Measurements from ENCODE around the gene RFNG. TPM values are rescaled to one million over a fixed set of nuclear protein-coding genes. Genes with fewer than 3 reads are reported as not detected.

The RFNG gene
- polyA plus RNA-seq, 1 donor (not counting 4 experiments of a cell fraction or from before 2014, with no cell fraction given) = 10.2 TPM

GRCh38 chr17:82076785-82077591 is 25.4 kb upstream of the RFNG start:
- H2AFZ ChIP-seq (ENCODE audit: control insufficient read depth, low read length) = no peak overlapping the region
- H3K27me3 ChIP-seq (ENCODE audit: control insufficient read depth, extremely low read depth, insufficient read depth, low read length) = no peaks in the 10 kb centered on the region
- H3K79me2 ChIP-seq (ENCODE audit: control insufficient read depth, insufficient read depth, low read length) = no peaks in the 10 kb centered on the region
- no peak overlapping the region for H3K4me3 ChIP-seq (ENCODE audit: control insufficient read depth in 2 of 3, extremely low read depth in 1 of 3, insufficient read depth in 2 of 3, low read depth in 1 of 3, low read length in 3 of 3)
- H3K9me3 ChIP-seq (ENCODE audit: control insufficient read depth, low read depth, low read length) = no peaks in the 10 kb centered on the region
- no peak overlapping the region for H3K4me2 ChIP-seq (ENCODE audit: control insufficient read depth, extremely low read depth, insufficient read depth, low read depth, low read length)
- dilution Hi-C loops (cut with MboI; ENCODE audit: extremely low pct_ligation_motif_present, low sequenced_read_pairs) = no loop called here
- FAIRE-seq = no peak
- no peak overlapping the region for H3K9ac ChIP-seq (ENCODE audit: control insufficient read depth, extremely low read depth, insufficient read depth, low read length)
- H3K4me1 ChIP-seq (ENCODE audit: control insufficient read depth, extremely low read depth, insufficient read depth, low read length) = no peaks in the 10 kb centered on the region
- DNase-seq (ENCODE audit: low read depth, low spot score) = no peak
- H4K20me1 ChIP-seq (ENCODE audit: control insufficient read depth, extremely low read depth, insufficient read depth, low read length) = peaks cover 10% of the 10 kb centered on the region
- H3K36me3 ChIP-seq (ENCODE audit: control insufficient read depth in 2 of 2, extremely low read depth in 1 of 2, insufficient read depth in 2 of 2, low read length in 2 of 2) = peaks cover 24 to 30% of the 10 kb centered on the region in 2 experiments
- TF ChIP-seq CTCF (optimal IDR thresholded peaks at IDR 0.05 in 1 of 3, IDR thresholded peaks at IDR 0.05 in 1 of 3, conservative IDR thresholded peaks at IDR 0.05 in 1 of 3; ENCODE audit: extremely low read depth in 1 of 3, insufficient read depth in 2 of 3, low read length in 3 of 3) = no peak
- no peak for TF ChIP-seq EZH2 (IDR thresholded peaks at IDR 0.05; ENCODE audit: low read length)
- no peak overlapping the region for H3K27ac ChIP-seq (ENCODE audit: control insufficient read depth, insufficient read depth, low read length)
- no peaks in the 10 kb centered on the region for H3K9me1 ChIP-seq (ENCODE audit: control insufficient read depth, extremely low read depth, insufficient read depth, low read length)

- Histone ChIP-seq H3K9me3 (ENCODE audit: control insufficient read depth, low read depth, low read length) (no peaks in the 10 kb centered on the region), H2AFZ (ENCODE audit: control insufficient read depth, low read length) (no peak overlapping the region), H3K27ac (ENCODE audit: control insufficient read depth, insufficient read depth, low read length) (no peak overlapping the region), H3K9me1 (ENCODE audit: control insufficient read depth, extremely low read depth, insufficient read depth, low read length) (no peaks in the 10 kb centered on the region), H3K9ac (ENCODE audit: control insufficient read depth, extremely low read depth, insufficient read depth, low read length) (no peak overlapping the region), H3K4me1 (ENCODE audit: control insufficient read depth, extremely low read depth, insufficient read depth, low read length) (no peaks in the 10 kb centered on the region), H4K20me1 (ENCODE audit: control insufficient read depth, extremely low read depth, insufficient read depth, low read length) (peaks cover 7% of the 10 kb centered on the region), H3K27me3 (ENCODE audit: control insufficient read depth, extremely low read depth, insufficient read depth, low read length) (no peaks in the 10 kb centered on the region), H3K79me2 (ENCODE audit: control insufficient read depth, insufficient read depth, low read length) (no peaks in the 10 kb centered on the region), H3K4me2 (ENCODE audit: control insufficient read depth, extremely low read depth, insufficient read depth, low read depth, low read length) (no peak overlapping the region), H3K36me3 (ENCODE audit: control insufficient read depth in 2 of 2, extremely low read depth in 1 of 2, insufficient read depth in 2 of 2, low read length in 2 of 2) (peaks cover 21 to 25% of the 10 kb centered on the region in 2 experiments), H3K4me3 (ENCODE audit: control insufficient read depth in 2 of 3, extremely low read depth in 1 of 3, insufficient read depth in 2 of 3, low read depth in 1 of 3, low read length in 3 of 3) (no peak overlapping the region)
- dilution Hi-C loops (cut with MboI; ENCODE audit: extremely low pct_ligation_motif_present, low sequenced_read_pairs) = no loop called here
- TF ChIP-seq CTCF (optimal IDR thresholded peaks at IDR 0.05 in 1 of 3, IDR thresholded peaks at IDR 0.05 in 1 of 3, conservative IDR thresholded peaks at IDR 0.05 in 1 of 3; ENCODE audit: extremely low read depth in 1 of 3, insufficient read depth in 2 of 3, low read length in 3 of 3) (no peak), EZH2 (IDR thresholded peaks at IDR 0.05; ENCODE audit: low read length) (no peak)
- DNase-seq (ENCODE audit: low read depth, low spot score) (no peak), FAIRE-seq (no peak)
Observed at GRCh38 chr17:82076018-82076784, 24.6 kb upstream of the RFNG start.

Data from keratinocyte (primary cell).